Measurements from ENCODE around the gene ARHGAP12.
"Not testable (repeated sequence)": the region's sequence is repeated elsewhere in the genome, so short reads cannot be mapped to it uniquely, and the experiment has no call there.

The ARHGAP12 gene

GRCh38 chr10:31905586-31905985 is 23.0 kb downstream of the ARHGAP12 start:
- Histone ChIP-seq H3K4me3 (IDR thresholded peaks at IDR 0.05; ENCODE audit: insufficient read depth, low read depth, low read length) (no peak overlapping the region), H3K79me2 (ENCODE audit: insufficient read depth, low read depth) (0 out of 2 replicates have a peak, but pooled peaks cover 7% of the 10 kb centered on the region), H3K27ac (no peak overlapping the region), H3K36me3 (ENCODE audit: insufficient read depth) (no peaks in the 10 kb centered on the region), H2AFZ (ENCODE audit: low read depth) (no peak overlapping the region), H3K27me3 (ENCODE audit: insufficient read depth, low read depth) (no peaks in the 10 kb centered on the region), H3K4me2 (no peak overlapping the region), H3K4me1 (ENCODE audit: low read depth, poor library complexity, severe bottlenecking) (no peaks in the 10 kb centered on the region), H4K20me1 (ENCODE audit: insufficient read depth) (no peaks in the 10 kb centered on the region), H3K9ac (no peak overlapping the region)
- no peak for TF ChIP-seq CTCF (conservative IDR thresholded peaks at IDR 0.05; ENCODE audit: low read depth, low read length)

GRCh38 chr10:31902625-31903024 is 26.0 kb downstream of the ARHGAP12 start:
- no peak overlapping the region for H3K27ac ChIP-seq
- no peak for TF ChIP-seq CTCF (conservative IDR thresholded peaks at IDR 0.05; ENCODE audit: low read depth, low read length)
- H3K4me1 ChIP-seq (ENCODE audit: low read depth, poor library complexity, severe bottlenecking) = no peaks in the 10 kb centered on the region
- H3K79me2 ChIP-seq (ENCODE audit: insufficient read depth, low read depth) = 0 out of 2 replicates have a peak, but pooled peaks cover 7% of the 10 kb centered on the region
- no peaks in the 10 kb centered on the region for H3K27me3 ChIP-seq (ENCODE audit: insufficient read depth, low read depth)
- H2AFZ ChIP-seq (ENCODE audit: low read depth) = no peak overlapping the region
- H3K9ac ChIP-seq = no peak overlapping the region
- no peaks in the 10 kb centered on the region for H3K36me3 ChIP-seq (ENCODE audit: insufficient read depth)
- no peaks in the 10 kb centered on the region for H4K20me1 ChIP-seq (ENCODE audit: insufficient read depth)
- no peak overlapping the region for H3K4me3 ChIP-seq (IDR thresholded peaks at IDR 0.05; ENCODE audit: insufficient read depth, low read depth, low read length)
- no peak overlapping the region for H3K4me2 ChIP-seq

GRCh38 chr10:31897506-31897905 is 31.1 kb downstream of the ARHGAP12 start:
- no peak for TF ChIP-seq CTCF (conservative IDR thresholded peaks at IDR 0.05; ENCODE audit: low read depth, low read length)
- no peaks in the 10 kb centered on the region for H3K36me3 ChIP-seq (ENCODE audit: insufficient read depth)
- H3K4me2 ChIP-seq = no peak overlapping the region
- H3K27ac ChIP-seq = no peak overlapping the region
- no peak overlapping the region for H3K9ac ChIP-seq
- H3K27me3 ChIP-seq (ENCODE audit: insufficient read depth, low read depth) = no peaks in the 10 kb centered on the region
- no peaks in the 10 kb centered on the region for H3K4me1 ChIP-seq (ENCODE audit: low read depth, poor library complexity, severe bottlenecking)
- no peak overlapping the region for H2AFZ ChIP-seq (ENCODE audit: low read depth)
- H3K4me3 ChIP-seq (IDR thresholded peaks at IDR 0.05; ENCODE audit: insufficient read depth, low read depth, low read length) = no peak overlapping the region
- H3K79me2 ChIP-seq (ENCODE audit: insufficient read depth, low read depth) = 0 out of 2 replicates have a peak, but pooled peaks cover 7% of the 10 kb centered on the region
- H4K20me1 ChIP-seq (ENCODE audit: insufficient read depth) = no peaks in the 10 kb centered on the region

GRCh38 chr10:31896968-31897384 is 31.7 kb downstream of the ARHGAP12 start:
- Histone ChIP-seq H3K4me3 (IDR thresholded peaks at IDR 0.05; ENCODE audit: insufficient read depth, low read depth, low read length) (no peak overlapping the region), H3K4me2 (no peak overlapping the region), H3K79me2 (ENCODE audit: insufficient read depth, low read depth) (0 out of 2 replicates have a peak, but pooled peaks cover 5% of the 10 kb centered on the region), H3K4me1 (ENCODE audit: low read depth, poor library complexity, severe bottlenecking) (no peaks in the 10 kb centered on the region), H3K27ac (no peak overlapping the region), H3K27me3 (ENCODE audit: insufficient read depth, low read depth) (no peaks in the 10 kb centered on the region), H3K9ac (no peak overlapping the region), H2AFZ (ENCODE audit: low read depth) (no peak overlapping the region), H3K36me3 (ENCODE audit: insufficient read depth) (no peaks in the 10 kb centered on the region), H4K20me1 (ENCODE audit: insufficient read depth) (no peaks in the 10 kb centered on the region)
- TF ChIP-seq CTCF (conservative IDR thresholded peaks at IDR 0.05; ENCODE audit: low read depth, low read length) = no peak

GRCh38 chr10:31895722-31896121 is 32.9 kb downstream of the ARHGAP12 start:
- not testable (repeated sequence) for H4K20me1 ChIP-seq (ENCODE audit: insufficient read depth); H3K27ac ChIP-seq; H3K27me3 ChIP-seq (ENCODE audit: insufficient read depth, low read depth); H3K9ac ChIP-seq; H3K36me3 ChIP-seq (ENCODE audit: insufficient read depth); H3K4me2 ChIP-seq; H2AFZ ChIP-seq (ENCODE audit: low read depth); H3K4me3 ChIP-seq (IDR thresholded peaks at IDR 0.05; ENCODE audit: insufficient read depth, low read depth, low read length); H3K4me1 ChIP-seq (ENCODE audit: low read depth, poor library complexity, severe bottlenecking); H3K79me2 ChIP-seq (ENCODE audit: insufficient read depth, low read depth)

All from KMS-11 (cell line).